GM21390 (cell line): ENCODE results near the gene HPCAL4.

Source experiments
- ATAC-seq: cut with Tn5 transposase; IDR thresholded peaks from one replicate; pipeline ENCODE4 v1.9.1; 2021; ENCODE audit not compliant: unreplicated experiment

HPCAL4 gene

GRCh38 chr1:39691383-39692151 is at the start of gene HPCAL4:
TSS of gene HPCAL4 (minus strand) at chr1:39691433. CDS start at chr1:39684603, 6,830 bp downstream.
- peak; percentile 96 for ATAC-seq

GRCh38 chr1:39738622-39739366 is 47.6 kb upstream of the HPCAL4 start, which contains the start of gene PPIE:
TSS of gene PPIE (plus strand) at chr1:39738882. CDS start at chr1:39738901, 19 bp downstream.
- peak; percentile 88 for ATAC-seq

GRCh38 chr1:39737546-39738169 is 46.4 kb upstream of the HPCAL4 start:
- ATAC-seq, result no peak

GRCh38 chr1:39735731-39736130 is 44.5 kb upstream of the HPCAL4 start:
- ATAC-seq, result no peak

- ATAC-seq, result no peak
Observed at GRCh38 chr1:39733161-39733560, 41.9 kb upstream of the HPCAL4 start.

GRCh38 chr1:39732730-39733129 is 41.5 kb upstream of the HPCAL4 start:
- ATAC-seq, result no peak

GRCh38 chr1:39729842-39730241 is 38.6 kb upstream of the HPCAL4 start:
- ATAC-seq, result no peak

- no peak for ATAC-seq
Observed at GRCh38 chr1:39729030-39729429, 37.8 kb upstream of the HPCAL4 start.

GRCh38 chr1:39727932-39728317 is 36.7 kb upstream of the HPCAL4 start:
- no peak for ATAC-seq

- peak; percentile 49 for ATAC-seq
Observed at GRCh38 chr1:39727221-39727931, 36.1 kb upstream of the HPCAL4 start.

GRCh38 chr1:39726600-39726999 is 35.4 kb upstream of the HPCAL4 start:
- ATAC-seq, result no peak

GRCh38 chr1:39722495-39722894 is 31.3 kb upstream of the HPCAL4 start:
- ATAC-seq, result no peak

- no peak for ATAC-seq
Observed at GRCh38 chr1:39721664-39722063, 30.4 kb upstream of the HPCAL4 start.

- ATAC-seq, result no peak
Observed at GRCh38 chr1:39720094-39720999, 29.1 kb upstream of the HPCAL4 start.

GRCh38 chr1:39717809-39718208 is 26.6 kb upstream of the HPCAL4 start:
- ATAC-seq, result no peak

- no peak for ATAC-seq
Observed at GRCh38 chr1:39713557-39713956, 22.3 kb upstream of the HPCAL4 start.

- ATAC-seq, result no peak
Observed at GRCh38 chr1:39711966-39712340, 20.7 kb upstream of the HPCAL4 start.

GRCh38 chr1:39711104-39711965 is 20.1 kb upstream of the HPCAL4 start:
- no peak for ATAC-seq

- no peak for ATAC-seq
Observed at GRCh38 chr1:39707506-39707905, 16.3 kb upstream of the HPCAL4 start.
